Measurements from ENCODE around the gene CRYGN.

DNA sequence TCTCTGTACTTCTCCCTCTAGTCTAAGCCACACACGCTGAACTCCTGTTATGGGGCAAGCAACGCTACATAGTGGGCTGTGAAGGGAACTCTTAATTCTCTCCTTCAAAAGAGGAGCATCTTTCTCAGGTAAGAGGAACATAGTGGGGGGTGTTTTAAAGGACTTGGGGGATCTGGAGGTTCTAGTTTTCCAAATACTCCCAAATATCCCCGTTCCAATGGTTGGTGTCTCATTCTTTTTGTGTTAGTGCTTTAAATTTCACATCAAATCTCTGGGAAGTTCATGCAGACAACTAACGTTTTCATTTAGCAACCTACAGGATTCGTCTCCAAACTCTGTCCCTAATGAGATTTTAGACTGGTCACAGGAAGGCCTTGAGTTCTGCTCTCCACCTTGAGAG, 17.7 kb downstream of the CRYGN start:
- no peak for TF ChIP-seq CTCF (IDR thresholded peaks at IDR 0.05)
- no peak for TF ChIP-seq EP300 (IDR thresholded peaks at IDR 0.05)
- TF ChIP-seq POLR2A (IDR thresholded peaks at IDR 0.05) = no peak
- no peak for TF ChIP-seq POLR2AphosphoS5 (IDR thresholded peaks at IDR 0.05)
